SW480 (cell line): Measurements from ENCODE around the gene ASB15.
"Not testable (repeated sequence)": the region's sequence is repeated elsewhere in the genome, so short reads cannot be mapped to it uniquely, and the experiment has no call there.

Experiments
- DNase-seq: peaks from one replicate; pipeline ENCODE4 v3.0.0-alpha.2; 2016; ENCODE audit warnings: low spot score

The ASB15 gene

DNA sequence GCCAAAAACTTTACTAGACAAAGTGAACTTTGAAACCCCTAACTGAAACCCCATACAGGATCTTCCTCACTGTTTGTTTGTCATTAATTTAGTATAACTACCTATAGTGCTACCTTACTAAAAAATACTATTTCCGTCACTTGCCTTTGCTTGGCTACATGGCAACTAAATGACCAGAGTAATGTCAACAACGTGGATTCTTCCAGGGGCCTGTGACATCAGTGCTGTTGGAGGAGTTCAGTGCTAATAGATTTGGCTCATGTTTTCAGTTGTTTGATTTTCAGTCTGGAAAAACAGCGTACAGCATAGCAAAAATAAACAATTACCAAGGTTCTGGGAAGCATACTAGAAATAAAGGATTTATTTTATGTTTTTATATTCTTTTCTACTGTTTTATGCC is 3.0 kb upstream of the ASB15 start:
- DNase-seq: no peak

GRCh38 chr7:123599766-123600165 is 1.9 kb upstream of the ASB15 start:
- no peak for DNase-seq

DNA sequence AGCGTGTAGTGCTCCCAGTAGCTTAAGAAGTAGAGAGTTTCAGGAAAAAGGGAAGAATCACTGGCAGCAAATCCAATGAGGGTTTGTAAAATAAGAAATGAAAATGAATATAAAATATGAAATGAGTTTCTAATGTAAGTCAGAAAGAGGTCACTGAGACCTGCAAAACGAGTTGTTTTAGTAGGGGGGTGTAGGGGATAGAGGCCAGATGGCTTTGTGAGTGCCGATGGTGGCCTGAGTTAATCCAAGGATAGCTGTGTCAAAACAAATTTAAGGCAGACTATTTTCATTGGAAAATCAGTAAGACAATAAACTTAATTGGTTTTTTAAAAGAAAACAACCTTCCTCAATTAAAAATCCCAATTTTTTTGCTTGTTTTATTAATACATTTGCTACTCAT is 745 bp upstream of the ASB15 start:
- no peak for DNase-seq

- DNase-seq: no peak
These were observed 1.0 kb downstream of the ASB15 start for GRCh38 chr7:123602648-123603047.

DNA sequence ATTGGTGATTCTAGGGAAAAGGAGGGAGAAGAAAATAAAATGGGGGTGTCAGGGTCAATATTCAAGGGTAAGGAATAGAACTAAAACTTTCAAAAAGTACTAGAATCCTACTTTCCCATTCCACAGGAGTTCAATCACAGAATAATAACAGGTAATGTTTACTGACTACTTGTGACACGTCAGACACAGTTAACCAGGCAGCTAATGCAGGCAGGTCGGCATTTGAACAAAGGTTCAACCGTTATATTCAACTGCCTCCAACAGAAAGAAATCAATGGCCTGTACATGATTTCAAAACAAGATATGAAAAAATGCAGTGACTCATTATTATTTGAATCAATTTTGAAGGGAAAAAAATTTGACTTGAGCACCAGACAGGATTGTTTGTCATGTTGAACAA is 3.1 kb downstream of the ASB15 start:
- DNase-seq: no peak

GRCh38 chr7:123607423-123607975 is 5.9 kb downstream of the ASB15 start:
- no peak for DNase-seq

DNA sequence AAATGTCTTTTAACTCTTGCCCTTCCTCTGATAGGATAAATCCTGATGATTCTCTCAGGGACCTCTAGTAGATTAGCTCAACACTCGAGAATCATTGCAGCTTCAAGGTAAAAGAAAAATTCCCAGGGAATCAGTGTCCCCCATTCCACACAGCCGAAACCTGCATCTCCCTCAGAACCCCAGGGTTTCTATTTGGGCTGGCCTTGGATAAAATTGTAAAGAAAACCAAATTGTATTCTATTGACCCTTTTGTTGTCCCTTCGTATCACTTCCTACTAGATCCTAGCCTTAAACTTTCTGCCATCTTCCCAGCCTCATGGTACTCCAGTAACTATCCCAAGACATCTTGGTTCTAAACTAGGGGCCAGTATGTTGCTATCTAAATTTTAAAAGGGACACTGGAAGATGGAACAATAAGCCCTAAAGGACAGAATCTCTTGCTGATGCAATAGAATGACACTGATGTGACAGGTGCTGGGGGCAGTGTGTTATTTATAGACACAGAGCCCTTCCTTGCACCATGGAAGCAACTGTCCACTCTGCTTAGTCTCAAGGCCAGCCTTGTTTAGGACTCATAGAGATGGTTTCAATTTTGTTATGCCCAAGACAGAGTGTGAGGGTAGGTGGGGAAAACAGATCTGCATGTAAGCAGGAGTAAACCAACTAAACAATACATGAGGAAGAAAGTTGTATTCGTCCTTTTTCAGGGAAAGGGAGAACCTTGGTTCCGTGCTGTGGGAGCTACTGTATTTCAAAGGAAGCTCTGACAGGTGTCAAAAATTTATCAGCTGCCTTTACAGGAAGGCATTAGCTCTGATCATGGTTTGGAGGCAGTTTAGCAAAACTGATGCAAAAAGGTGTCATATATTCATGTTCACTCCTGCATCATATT is 7.6 kb downstream of the ASB15 start:
- peak; percentile 29 for DNase-seq

DNA sequence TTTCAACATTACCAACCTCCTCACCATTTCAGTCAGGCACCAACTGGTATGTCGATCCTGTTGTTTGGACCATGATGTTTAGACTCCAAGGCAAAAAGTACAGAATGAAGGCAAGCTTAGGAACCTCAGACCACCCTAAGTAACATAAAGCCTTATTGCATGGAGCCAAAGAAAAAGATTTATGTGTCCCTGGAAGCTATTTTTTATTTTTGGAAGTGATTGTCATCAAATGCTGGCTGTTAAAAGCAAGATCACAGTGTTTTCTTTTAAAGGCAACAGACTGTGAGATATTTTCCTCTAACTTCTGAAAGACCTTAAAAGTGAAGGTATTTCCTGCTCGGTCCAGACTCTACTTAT is 8.2 kb downstream of the ASB15 start:
- no peak for DNase-seq

DNA sequence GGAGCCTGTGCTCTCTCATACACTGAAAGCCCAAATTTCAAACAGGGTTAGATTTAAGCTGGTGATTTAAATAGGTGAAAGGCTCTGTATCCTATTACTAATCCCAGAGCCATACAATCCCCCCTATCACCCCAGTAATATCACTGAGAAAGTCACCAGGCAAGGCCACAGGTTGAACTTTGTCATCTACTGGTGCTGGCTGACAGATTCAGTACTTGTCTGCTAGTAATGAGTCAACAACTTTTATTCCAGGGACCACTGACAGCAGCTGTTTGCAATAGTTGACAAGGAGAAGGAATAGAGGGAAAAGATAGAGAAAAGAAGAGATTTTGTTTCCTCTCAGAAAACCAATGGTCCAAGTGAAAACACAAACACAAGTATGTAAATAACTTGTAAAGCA is 10.4 kb downstream of the ASB15 start:
- DNase-seq: no peak

DNA sequence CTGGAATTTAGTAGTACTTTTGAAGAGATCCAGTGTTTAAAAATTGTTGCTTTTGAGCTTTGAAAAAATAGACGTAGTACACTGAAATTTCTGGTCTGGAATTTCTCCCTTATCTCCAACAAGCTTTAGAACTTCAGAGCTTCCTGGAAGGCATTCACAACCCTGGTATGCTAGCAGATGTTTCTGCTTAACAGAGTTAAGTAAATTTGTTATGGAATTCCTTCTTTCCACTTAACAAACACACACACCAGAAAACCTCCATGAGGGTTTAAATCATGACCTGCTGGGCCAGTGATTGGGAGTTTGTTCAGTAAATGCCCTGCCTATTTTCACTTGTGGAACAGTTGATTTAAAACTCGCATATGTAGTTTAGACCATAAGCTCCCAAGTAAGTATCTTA is 13.7 kb downstream of the ASB15 start:
- DNase-seq: no peak

- DNase-seq: no peak
These were observed 14.6 kb downstream of the ASB15 start for GRCh38 chr7:123616223-123616622.

GRCh38 chr7:123621707-123622106 is 20.1 kb downstream of the ASB15 start:
- no peak for DNase-seq

DNA sequence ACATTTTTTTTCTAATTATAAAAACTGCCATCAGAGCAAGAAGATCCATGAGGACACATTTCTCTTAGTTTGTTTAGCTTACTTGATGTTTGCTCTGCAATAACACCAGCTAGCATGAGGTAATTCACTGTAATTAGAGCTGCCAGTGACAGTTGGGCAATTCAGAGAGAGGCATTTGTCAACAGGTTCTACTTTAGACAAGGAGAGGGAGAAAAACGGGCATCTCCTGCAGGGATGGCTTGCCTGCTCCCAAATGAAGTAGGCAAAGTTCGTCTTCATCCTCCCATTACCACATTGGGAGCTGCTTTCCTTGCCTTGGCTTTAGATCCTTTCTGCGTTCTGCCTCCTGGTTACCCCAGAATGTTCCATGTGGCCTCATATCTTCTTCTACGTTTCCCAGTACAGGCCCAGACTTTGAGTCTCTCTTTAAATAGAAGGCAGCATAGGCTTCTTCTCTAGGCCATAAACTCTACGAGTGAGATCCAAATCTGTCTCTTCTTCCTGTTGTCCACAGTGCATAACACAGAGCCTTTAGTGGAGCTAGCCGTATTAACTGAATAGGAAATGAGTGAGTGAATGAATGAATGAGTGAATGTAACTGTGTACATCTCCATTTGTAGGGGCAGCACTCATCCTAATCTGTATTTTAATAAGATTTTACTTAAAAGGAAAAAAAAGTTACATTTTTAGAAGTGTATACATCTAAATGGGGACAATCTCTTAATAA is 21.2 kb downstream of the ASB15 start:
- DNase-seq: peak; percentile 32

DNA sequence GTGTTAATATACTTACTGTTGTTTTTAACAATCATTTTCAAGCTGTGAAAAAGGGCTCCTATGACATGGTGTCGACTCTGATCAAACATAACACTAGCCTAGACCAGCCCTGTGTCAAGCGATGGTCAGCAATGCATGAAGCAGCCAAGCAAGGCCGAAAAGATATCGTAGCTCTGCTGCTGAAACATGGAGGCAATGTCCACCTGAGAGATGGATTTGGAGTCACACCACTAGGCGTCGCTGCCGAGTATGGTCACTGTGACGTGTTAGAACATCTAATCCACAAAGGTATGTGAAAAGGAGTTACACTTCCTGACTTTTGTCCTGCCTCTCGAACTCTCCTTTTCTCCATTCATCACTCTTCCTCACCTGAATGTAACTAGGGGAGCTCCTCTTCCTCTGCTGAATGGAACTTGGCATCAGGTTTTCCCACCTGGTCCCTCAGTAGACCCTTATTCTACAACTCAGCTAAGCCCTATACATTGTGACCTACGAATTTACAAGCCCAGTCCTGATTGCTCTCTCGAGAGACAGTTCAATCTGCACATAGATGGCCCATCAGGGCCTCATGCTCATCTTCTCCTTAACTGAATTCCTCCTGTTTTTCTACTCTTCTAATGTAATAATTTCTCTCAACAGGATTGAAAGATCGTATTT is 23.0 kb downstream of the ASB15 start:
- DNase-seq: peak; percentile 46

DNA sequence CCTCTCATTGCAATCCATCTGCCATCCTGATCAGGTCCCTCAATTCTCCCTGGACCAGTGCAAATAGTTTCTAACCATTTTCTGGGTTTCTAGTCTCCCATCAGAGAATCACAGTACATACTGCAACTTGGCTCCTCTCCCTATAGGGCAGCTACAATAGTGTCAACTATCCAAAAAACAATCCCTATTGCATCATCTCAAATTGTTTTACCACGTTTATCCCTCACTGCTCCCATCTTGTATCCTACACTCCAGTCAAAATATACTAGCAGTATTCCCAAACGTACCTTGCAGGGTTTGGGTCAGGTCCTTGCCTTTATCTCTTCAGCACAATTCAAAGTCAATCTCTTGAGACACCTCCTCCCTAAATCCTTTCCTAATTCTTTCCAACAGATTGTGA is 23.6 kb downstream of the ASB15 start:
- DNase-seq: no peak

DNA sequence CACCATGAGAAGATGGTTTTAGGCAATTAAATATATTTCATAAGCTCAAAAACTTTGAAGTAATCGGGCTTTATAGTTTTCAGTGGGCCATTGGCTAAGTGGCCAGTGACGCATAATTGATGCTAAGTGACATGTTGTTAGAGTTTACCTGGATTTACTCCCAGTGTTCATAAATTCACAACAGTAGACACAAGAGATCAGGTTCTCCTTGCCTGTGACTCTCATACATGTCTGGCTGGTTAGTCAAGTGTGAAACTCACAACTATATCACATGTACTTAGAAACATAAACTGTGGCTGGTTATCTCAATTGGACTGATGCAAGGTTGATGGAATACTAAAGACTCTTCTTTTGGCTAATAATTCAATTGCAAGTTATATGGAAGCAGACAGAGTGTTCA is 26.2 kb downstream of the ASB15 start:
- no peak for DNase-seq

DNA sequence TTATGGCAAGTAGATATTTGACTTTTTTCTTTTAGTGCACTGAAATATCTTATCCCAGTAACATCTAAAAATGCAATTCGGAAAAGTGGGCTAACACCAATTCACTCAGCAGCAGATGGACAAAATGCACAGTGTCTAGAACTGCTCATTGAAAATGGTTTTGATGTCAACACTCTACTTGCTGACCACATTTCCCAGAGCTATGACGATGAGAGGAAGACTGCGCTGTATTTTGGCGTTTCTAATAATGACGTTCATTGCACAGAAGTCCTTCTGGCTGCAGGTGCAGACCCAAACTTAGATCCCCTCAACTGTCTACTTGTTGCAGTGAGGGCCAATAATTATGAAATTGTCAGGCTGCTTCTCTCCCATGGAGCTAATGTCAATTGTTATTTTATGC is 27.2 kb downstream of the ASB15 start:
- DNase-seq: no peak

DNA sequence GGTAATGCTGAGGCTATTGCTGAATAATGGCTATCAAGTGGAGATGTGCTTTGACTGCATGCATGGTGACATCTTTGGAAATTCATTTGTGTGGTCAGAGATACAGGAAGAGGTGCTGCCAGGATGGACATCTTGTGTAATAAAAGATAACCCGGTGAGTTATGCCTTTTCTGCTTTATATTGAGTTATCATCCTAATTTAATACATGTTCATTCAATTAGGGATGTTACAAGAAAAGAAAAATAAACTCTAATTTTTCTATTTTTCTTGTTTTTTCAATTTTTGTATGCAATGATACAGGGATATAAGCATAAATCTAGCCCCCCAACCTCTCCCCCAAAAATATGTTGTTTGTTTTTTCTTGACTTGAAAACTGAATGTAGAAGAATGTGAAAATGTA is 27.7 kb downstream of the ASB15 start:
- DNase-seq: no peak

- no peak for DNase-seq
These were observed 31.2 kb downstream of the ASB15 start for GRCh38 chr7:123632808-123633207.

DNA sequence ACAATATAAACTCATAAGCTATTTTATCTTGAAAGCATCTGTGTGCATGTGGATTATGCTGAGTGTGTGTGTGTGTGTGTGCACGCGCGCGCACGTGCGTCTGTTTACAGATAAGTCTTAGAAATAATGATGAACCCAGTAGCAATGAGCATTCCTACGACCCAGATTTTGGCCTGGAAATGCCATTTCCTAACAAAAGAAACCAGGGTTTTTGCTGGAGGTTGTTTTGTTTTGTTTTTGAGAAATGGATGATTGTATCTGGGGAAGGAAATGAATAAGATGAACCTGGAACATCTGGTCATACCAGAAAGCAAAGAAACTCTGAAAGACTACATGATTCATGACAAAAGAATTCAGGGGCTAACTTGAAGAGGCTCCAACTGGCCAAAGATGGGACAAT is 31.9 kb downstream of the ASB15 start:
- no peak for DNase-seq

DNA sequence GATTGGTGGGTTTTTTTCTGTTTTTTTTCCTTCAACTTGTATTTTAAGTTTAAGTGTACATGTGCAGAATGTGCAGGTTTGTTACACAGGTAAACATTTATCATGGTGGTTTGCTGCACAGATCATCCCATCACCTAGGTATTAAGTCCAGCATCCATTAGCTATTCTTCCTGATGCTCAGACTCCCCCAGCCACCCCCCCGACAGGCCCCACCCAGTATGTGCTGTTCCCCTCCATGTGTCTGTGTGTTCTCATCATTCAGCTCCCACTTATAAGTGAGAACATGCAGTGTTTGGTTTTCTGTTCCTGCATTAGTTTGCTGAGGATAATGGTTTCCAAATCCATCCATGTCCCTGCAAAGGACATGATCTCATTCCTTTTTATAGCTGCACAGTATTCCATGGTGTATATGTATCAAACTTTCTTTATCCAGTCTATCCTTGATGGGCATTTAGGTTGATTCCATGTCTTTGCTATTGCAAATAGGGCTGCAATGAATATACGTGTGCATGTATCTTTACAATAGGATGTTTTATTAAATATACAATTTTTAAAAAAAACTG is 32.5 kb downstream of the ASB15 start:
- not testable (repeated sequence) for DNase-seq

GRCh38 chr7:123635551-123636359 is 34.1 kb downstream of the ASB15 start:
- DNase-seq: peak; percentile 40
